HG02943 (cell line): ENCODE data around the gene TOR3A.

Experiments
- ATAC-seq: cut with Tn5 transposase; IDR thresholded peaks from one replicate; pipeline ENCODE4 v1.9.1; 2021; ENCODE audit warnings: mild to moderate bottlenecking, low read depth, moderate library complexity; ENCODE audit not compliant: unreplicated experiment

The TOR3A gene

GRCh38 chr1:179142889-179143299 is 61.0 kb downstream of the TOR3A start:
- ATAC-seq = no peak

- ATAC-seq = no peak
Measured at GRCh38 chr1:179143322-179143721, 61.5 kb downstream of the TOR3A start.

DNA sequence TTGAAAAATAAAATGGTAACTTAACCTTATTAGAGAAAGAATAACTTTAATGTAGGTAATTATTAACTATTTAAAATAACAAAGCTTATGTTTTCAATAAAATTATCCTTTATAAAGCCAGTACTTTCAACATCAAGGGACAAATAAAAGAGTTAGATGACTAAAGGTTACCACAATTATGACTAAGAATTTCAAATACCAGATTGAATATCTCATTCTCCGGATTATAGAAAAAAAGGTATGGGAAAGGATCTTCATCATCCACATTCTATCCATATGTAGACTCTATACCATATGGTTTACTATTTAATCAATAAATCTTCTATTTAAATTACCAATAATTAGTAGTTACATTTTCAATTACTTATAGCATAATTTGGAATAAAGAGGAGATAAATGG is 62.8 kb downstream of the TOR3A start:
- ATAC-seq = no peak

DNA sequence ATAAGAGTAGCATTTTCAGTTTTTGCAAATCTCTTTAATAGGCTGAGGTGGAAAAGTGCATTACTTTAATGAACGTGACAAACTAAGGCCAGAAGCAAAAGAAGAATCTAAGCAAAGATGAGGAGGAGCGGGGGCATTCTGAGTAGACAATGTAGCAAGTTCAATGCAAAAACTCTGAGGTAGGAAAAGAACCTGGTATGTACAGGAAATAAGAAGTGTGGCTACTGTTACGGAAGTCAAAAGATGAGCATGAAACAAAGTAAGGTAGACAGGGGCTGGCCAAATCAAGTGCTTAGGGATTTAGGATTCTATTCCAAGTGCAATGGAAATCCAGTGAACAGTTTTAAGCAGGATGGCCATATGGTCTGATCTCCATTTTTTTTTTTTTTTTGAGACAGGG is 63.7 kb downstream of the TOR3A start:
- ATAC-seq = no peak
